ENCODE data around the gene PLAU. TPM values are rescaled to one million over a fixed set of nuclear protein-coding genes. Genes with fewer than 3 reads are reported as not detected.

PLAU gene
- total RNA-seq, 1 experiment from 2014 or later = 1,582 TPM

DNA sequence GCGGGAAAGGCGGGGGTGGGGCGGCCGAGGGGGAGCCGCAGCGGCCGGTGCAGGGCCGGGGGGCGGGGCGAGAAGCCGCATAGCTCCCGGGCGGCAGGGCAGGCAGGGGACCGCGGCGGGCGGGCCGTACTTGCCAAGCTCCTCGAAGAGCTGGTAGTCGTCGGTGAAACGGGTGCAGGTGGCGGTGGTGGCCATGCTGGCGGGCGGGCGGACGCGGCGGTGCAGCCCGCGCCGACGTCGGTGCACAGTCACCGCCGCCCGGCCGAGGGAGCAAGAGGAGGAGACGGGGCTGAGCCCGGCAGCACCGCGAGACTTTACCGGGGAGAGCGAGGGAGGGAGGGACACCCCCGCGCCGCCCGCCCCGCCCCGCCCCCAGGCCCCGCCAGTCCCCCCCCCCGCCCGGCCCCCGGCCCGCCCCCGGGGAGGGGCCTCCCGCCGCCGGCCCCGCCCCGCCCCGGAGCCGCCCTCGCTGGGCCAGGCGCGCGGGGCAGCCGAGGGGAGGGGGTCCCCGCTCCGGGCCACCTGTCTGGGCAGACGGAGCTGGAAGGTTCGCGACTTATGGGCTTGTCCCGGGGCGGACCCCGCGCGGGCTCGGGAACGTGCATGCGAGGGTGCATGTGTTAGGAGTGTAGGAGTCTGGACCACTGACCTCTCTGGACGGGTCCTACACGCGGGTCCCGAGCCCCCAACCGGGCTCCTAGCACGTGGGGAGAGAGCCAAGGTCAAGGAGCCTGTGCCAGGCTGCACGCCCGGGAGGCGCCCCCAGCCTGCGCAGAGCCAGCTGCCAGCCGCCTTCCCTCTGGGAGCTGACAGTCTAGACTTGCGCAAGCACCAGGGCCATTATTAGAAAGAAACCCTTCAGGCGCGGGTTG lies 36.4 kb upstream of the PLAU start, which contains the start of gene CAMK2G:
CAMK2G (minus strand) TSS at position 289 of the 872 bp plus-strand sequence; CDS start at position 195, 94 bp downstream.
- Histone ChIP-seq H3F3A (ENCODE audit: low read length, unreplicated experiment) (no peaks in the 10 kb centered on the region), H3K9me2 (replicated peaks; ENCODE audit: low read length) (no peaks in the 10 kb centered on the region), H3K4me3 (ENCODE audit: low read length) (peak within 1 kb of the TSS; percentile 68), H2AFZ (ENCODE audit: low read length) (peak within 1 kb of the TSS; percentile 89), H3K4me2 (ENCODE audit: low read length) (peak within 1 kb of the TSS; percentile 83), H3K36me3 (ENCODE audit: low read depth, low read length) (peaks cover 33% of the 10 kb centered on the region), H3K79me2 (ENCODE audit: low read length) (peaks cover 43% of the 10 kb centered on the region), H3K27ac (ENCODE audit: low read length) (no peak within 1 kb of the TSS), H3K9me3 (ENCODE audit: low read length) (no peaks in the 10 kb centered on the region), H3K27me3 (ENCODE audit: low read length) (no peaks in the 10 kb centered on the region), H3K9ac (ENCODE audit: low read length) (peak within 1 kb of the TSS; percentile 58), H3K4me1 (ENCODE audit: insufficient read depth, low read length) (peaks cover 48% of the 10 kb centered on the region), H4K20me1 (ENCODE audit: low read length) (peaks cover 39% of the 10 kb centered on the region)
- no peak for TF ChIP-seq EZH2 (IDR thresholded peaks at IDR 0.05; ENCODE audit: low read length, unreplicated experiment)
- TF ChIP-seq EZH2phosphoT487 (IDR thresholded peaks at IDR 0.05; ENCODE audit: borderline replicate concordance, low read length) = no peak
- TF ChIP-seq, protein P1, sequence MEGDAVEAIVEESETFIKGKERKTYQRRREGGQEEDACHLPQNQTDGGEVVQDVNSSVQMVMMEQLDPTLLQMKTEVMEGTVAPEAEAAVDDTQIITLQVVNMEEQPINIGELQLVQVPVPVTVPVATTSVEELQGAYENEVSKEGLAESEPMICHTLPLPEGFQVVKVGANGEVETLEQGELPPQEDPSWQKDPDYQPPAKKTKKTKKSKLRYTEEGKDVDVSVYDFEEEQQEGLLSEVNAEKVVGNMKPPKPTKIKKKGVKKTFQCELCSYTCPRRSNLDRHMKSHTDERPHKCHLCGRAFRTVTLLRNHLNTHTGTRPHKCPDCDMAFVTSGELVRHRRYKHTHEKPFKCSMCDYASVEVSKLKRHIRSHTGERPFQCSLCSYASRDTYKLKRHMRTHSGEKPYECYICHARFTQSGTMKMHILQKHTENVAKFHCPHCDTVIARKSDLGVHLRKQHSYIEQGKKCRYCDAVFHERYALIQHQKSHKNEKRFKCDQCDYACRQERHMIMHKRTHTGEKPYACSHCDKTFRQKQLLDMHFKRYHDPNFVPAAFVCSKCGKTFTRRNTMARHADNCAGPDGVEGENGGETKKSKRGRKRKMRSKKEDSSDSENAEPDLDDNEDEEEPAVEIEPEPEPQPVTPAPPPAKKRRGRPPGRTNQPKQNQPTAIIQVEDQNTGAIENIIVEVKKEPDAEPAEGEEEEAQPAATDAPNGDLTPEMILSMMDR (conservative IDR thresholded peaks at IDR 0.05; ENCODE audit: low read depth, low read length) = no peak
- ChIA-PET CTCF (interaction anchor here (0.7 to 1.1 kb wide), 3 partner anchors 55 to 92 kb away, joined by 3 to 4 read pairs (median 3); no protein-coding TSS in a partner anchor), POLR2A (ENCODE audit: unreplicated experiment) (interaction anchor here (0.6 kb wide), 3 partner anchors 87 to 164 kb away, joined by 3 to 15 read pairs (median 4); no protein-coding TSS in a partner anchor)
- BruUV-seq (replicated peaks) = no TSS peak
- DNase-seq = peak; percentile 100
- intact Hi-C loops (cut with micrococcal nuclease) = loop anchor here (5.0 kb wide), 2 partner anchors 37 to 222 kb away; no protein-coding TSS in a partner anchor
- peak; percentile 87 for ATAC-seq

DNA sequence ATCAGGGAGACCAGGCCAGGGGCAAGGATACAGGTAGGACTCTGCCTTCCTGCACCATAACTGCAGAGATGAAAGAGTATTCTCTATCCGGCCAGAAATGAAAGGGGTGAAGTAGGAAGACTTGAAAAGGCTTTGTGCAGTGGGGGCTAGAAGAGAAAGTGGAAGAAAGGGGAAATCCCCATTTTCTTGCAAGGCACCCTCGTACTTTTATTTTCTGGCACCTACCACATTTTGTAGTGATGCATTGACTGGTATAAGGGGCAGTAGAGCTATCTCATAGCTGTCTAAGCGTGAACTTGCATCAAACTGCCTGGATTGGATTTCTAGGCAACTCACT lies 35.8 kb upstream of the PLAU start:
- H3K79me2 ChIP-seq (ENCODE audit: low read length) = peaks cover 37% of the 10 kb centered on the region
- H3F3A ChIP-seq (ENCODE audit: low read length, unreplicated experiment) = no peaks in the 10 kb centered on the region
- no peaks in the 10 kb centered on the region for H3K9me2 ChIP-seq (replicated peaks; ENCODE audit: low read length)
- TSS peak; percentile 58 for BruUV-seq (replicated peaks)
- TF ChIP-seq EZH2phosphoT487 (IDR thresholded peaks at IDR 0.05; ENCODE audit: borderline replicate concordance, low read length) = no peak
- TF ChIP-seq, protein P1 (conservative IDR thresholded peaks at IDR 0.05; ENCODE audit: low read depth, low read length) = no peak
- no peak for TF ChIP-seq EZH2 (IDR thresholded peaks at IDR 0.05; ENCODE audit: low read length, unreplicated experiment)
- ChIA-PET POLR2A (ENCODE audit: unreplicated experiment) (interaction anchor here (0.6 kb wide), 1 partner anchor 163 kb away, joined by 4 read pairs; no protein-coding TSS in a partner anchor), CTCF (interaction anchor here (0.7 to 1.1 kb wide), 3 partner anchors 21 to 66 kb away, joined by 3 read pairs; no protein-coding TSS in a partner anchor)
- intact Hi-C loops (cut with micrococcal nuclease) = loop anchor here (5.0 kb wide), 2 partner anchors 38 to 223 kb away; no protein-coding TSS in a partner anchor
- H3K27ac ChIP-seq (ENCODE audit: low read length) = no peak overlapping the region
- ATAC-seq (no peak), DNase-seq (no peak)
- H4K20me1 ChIP-seq (ENCODE audit: low read length) = peaks cover 33% of the 10 kb centered on the region
- peaks cover 27% of the 10 kb centered on the region for H3K36me3 ChIP-seq (ENCODE audit: low read depth, low read length)
- H3K4me3 ChIP-seq (ENCODE audit: low read length) = peak overlapping the region; percentile 67
- H3K4me2 ChIP-seq (ENCODE audit: low read length) = peak overlapping the region; percentile 83
- H3K9ac ChIP-seq (ENCODE audit: low read length) = peak overlapping the region; percentile 41
- peaks cover 54% of the 10 kb centered on the region for H3K4me1 ChIP-seq (ENCODE audit: insufficient read depth, low read length)
- no peaks in the 10 kb centered on the region for H3K9me3 ChIP-seq (ENCODE audit: low read length)
- peak overlapping the region; percentile 89 for H2AFZ ChIP-seq (ENCODE audit: low read length)
- no peaks in the 10 kb centered on the region for H3K27me3 ChIP-seq (ENCODE audit: low read length)
